Stimulated activated CD8-positive, alpha-beta memory T cell treated with anti-CD3 and anti-CD28 coated beads, Interleukin-12 subunit alpha, Interleukin-12 subunit beta, amount 100 ng/mL, for 4 hours (primary cell): ENCODE results near the gene PIAS4.

Source experiments
- DNase-seq: peaks from one replicate; pipeline ENCODE4 v3.0.0-alpha.2; 2020; ENCODE audit warnings: low read depth

The PIAS4 gene

DNA sequence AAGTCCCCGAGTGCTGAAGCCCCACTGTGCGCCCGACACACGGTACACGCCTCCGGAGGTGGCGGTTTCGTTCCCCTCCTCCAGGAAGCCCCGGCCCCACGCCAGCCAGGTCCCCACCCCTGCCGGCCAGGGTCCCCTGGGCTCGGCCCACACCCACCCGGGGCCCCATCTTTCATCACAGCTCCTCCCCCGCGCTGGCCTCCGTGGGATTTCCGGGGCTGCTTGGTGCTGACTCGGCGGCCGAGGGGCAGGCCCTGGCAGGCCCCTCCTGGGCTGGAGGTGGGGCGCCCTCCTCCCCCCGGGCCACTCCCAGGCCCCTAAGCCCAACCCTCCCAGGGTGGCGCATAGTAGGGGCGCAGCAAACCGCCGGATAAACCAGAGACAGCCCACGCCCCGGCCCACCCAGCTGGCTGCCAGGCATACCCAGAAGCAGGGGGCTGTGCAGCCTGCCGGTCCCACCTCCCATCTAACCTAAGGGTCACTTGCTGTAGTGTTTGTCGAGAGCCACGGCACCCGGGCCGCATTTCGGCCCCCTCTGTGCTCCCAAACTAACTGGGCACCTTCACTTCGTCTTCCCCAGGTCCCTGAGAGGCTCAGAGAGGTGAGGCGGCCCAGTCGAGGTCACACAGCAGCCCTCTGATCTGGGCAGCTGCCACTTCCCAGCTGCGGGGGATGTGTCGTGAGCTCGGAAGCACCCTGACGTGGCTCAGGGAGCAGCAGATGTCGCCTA, 52.5 kb downstream of the PIAS4 start:
- peak; percentile 71 for DNase-seq

DNA sequence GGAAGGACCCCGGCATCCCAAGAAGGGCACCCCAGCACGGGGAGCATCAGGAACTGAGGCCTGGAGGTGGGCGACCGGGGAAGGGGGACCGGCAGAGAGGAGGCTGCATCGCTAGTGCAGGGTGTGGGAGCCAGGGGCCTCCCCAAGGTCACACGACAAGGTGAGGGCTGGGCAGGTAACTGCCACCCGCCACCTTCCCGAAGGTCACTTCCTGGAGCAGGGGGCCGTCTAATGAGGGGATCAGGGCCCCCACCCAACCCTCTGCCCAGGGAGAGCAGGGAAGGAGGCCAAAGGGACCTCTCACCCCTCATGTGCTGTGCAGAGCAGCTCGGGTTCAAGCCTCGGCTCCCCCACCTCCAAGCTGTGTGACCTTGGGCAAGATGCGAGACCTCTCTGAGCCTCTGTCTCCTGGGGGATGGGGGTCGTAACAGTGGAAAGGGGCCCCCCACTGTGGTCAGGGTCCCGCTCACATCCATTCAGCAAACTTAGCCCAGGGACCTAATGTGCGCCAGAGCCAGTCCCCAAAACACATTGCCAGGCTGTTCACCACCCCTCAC, 53.2 kb downstream of the PIAS4 start:
- DNase-seq: no peak

DNA sequence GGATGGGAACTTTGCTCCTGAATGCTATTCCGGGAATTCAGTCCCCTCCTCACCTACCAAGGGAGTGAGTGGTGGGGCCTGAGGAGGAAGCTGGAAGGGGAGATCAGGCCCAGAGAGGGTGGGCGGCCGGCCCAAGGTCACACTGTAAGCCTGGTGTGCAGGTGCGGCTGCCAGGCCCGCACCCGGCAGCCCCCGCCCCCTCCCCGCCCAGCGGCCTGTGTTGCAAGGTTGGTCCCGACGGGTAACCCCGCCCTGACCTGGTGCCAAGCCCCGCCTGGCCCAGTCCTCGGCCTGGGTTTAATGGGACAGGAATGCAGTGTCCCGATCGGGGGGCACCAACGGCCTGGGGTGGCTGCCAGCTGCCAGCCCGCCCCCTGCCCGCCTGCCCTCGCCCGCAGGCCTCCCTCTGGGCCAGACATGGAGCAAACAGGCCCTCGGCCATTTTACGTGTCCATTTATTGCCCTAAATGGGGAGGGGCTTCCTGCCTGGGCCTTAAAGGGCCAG, 53.7 kb downstream of the PIAS4 start:
- DNase-seq: no peak

DNA sequence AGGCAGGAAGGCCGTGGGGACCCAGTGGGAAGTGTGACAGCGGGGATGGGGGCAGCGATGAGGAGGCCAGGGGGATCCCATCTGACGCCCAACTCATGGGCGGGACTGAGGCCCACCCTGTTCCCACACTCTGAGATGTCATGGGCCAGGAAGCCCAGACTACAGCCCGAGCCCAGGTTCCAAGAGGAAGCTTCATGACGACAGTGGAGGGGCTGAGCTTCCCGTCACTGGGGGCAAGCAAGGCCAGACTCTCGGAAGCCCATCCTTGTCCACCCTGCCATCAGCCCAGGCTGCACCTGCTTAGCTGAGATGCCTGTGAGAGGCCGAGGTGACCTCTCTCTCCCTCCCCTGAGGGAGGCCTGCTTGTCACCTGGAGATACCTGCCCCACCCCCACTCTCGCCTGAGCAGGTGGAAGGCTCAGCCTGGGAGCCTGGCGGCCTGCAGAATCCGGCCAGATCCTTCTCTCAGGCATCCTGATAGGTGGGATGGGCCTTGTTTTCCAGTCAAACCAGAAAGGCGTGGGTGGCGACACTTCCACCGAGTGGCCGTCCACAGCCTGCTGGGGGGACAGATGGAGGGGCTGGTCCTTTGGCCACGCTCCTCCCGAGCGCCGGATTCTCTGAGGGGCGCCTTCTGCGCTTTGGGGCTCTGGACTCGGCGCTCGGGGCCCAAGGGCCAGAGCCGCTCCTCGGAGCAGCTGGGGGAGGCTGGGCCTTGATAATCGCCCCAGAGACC, 54.3 kb downstream of the PIAS4 start:
- no peak for DNase-seq

DNA sequence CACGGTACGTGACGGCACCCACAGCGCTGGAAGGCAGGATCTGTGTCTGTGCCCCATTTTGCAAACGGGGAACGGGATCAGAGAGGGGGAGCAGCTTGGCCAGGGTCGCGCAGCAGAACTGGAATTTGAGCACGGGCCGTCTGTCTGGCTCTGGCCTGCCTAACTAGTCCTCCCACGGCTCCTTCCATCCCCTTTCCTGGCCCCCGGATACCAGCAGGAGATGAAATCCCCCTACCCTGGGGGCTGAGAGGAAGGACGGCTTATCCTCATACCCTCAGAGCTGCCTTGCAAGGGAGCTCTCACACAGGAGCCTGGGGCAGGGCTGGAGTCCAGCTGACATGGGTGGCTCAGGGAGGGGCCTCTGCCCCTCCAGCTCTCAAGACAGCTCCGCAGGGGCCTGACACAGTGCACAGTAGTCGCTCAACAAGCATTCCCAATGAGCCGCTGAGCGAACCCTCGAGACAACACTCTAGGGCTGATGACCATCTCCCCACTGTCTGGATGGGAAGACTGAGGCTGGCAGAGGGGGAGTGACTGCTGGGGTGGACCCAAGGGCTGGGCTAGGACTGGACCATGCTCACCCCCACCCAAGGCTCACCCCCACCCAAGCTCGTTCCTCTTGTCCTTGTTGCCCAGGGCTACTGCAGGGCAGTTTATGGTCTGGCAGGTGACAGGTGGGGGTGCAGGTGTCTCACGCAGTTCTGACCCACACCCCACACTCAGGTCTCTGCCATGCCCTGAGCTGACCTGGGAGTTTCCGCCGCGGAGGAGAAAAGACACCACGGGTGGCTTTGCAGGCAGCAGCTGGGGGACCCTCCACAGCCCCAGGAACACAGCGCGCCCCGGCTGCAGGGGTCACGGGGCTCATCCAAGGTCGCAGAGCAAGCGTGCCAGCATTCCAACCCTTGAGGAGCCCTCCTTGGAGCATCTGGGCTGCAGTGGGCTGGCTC, 55.2 kb downstream of the PIAS4 start:
- DNase-seq: no peak

DNA sequence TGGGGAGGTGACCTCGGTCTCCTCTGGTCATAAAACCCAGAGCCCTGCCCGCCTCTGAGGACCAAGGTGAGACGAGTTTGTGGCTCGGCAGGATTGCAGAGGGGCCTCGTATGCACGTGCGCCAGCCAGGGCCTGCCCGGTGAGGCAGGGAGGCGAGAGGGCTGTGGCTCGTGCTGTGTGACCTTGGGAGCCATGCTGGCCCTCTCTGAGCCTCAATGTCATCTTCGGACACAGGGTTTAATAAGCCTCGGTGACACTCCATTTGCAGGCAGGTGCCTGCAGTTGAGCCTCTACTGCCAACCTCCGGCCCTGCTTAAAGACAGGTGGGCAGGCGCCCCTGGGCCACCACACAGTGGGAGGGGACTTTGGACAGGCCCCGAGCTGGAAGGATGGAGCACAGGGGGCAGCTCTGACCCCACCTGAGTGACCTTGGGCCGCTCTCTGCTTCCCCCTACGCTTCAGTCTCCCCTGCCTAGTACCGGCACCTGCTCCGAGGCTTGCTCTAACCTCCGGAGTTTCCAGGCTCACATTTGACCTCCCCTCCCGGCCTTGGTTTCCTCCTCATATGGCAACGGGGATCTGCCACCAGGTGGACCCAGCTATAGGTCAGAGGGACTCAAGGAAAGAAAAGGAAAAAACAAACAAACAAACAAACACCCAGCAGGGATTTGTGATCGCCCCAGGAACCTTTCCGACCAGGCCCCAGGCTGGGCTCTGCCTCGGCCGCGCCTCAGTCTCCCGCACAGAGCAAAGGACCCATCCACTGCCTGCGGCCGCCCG, 56.0 kb downstream of the PIAS4 start:
- DNase-seq: no peak

DNA sequence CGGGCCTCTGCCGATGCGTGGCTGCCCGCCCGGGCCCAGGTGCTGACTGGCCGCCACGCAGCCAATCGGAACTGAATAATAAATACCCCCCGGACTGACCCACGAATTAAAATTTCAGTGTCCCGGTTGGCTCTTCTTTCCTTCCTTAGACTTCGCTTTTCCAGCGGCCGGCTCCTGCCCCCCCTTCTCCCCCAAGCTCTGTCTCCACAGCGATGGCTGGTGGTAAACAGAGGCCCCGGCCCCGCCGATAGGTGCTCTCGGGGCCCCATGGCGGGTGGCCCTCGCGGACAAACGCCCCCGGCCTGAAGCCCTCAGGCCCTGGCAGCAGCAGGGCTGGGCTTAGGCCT, 56.6 kb downstream of the PIAS4 start:
- no peak for DNase-seq

DNA sequence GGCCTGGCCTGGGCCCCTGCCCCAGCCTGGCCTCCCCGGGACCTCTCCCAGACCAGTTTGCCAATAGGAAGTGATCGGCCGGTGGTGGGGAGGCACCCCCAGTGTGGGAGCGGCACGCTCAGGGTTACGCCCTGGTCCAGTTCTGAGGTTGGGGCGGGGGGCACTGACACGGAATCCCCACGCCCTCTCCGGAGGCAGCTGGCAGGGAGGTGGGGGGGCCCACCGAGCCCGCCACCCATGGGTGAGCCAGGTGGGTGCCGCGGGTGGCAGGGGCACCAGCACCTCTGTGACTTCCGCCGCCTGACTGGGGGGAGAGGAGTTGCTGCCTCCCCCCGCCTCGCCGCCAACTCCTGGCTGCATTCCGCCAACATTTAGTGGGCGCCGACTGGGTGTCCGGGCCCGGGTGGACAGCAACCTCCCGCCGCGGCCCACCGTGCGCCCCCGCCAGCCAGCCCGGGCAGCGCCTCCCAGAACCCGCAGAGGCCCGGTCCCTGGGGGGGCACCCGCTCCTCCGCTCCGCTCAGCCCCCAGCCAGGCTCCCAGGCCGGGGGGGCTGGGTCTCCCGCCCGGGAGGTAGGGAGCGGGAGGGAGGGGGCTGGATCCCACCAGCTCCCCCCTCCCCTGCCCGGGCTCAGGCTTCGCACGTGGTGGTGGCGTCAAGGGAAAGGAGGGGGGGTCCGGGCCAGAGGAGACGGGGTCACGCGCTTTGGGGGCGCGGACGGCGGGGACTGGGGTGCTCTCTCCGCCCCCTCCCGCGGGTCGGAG, 57.1 kb downstream of the PIAS4 start:
- DNase-seq: peak; percentile 41

DNA sequence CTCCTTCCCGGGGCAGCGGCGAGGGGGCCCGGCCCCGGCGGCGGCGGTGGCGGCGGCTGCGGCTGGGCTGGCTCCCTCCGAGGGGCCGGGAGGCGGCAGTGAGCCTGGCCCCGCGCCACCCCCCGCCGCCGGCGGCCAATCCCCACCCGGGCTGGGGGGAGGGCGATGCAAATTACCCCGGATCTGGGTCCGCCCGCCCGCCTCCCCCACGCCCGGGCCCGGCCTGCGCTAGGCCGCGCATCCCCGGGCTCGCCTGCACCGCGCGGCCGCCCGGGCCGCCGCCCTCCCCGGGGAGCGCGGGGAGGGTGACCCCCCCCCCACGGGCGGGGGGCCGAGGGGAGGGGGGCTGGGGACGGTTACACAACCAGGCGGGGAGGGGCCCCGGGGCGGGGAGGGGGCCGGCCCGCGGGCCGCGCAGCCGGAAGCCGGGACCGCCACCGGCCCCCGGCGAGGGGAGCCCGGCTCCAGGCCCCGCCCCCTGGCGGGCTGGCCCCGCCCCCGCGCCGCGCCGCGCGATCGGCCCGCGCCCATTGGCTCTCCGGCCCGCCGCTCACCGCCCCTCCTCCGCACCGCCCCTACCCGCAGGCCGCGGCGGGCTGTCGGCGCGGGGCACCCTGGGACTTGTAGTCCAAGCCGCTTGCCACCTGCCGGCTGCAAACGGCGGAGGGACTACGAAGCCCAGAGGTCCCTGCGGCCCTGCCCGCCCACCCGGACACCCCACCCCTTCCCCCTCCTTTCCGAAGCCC, 58.1 kb downstream of the PIAS4 start:
- DNase-seq: peak; percentile 97

DNA sequence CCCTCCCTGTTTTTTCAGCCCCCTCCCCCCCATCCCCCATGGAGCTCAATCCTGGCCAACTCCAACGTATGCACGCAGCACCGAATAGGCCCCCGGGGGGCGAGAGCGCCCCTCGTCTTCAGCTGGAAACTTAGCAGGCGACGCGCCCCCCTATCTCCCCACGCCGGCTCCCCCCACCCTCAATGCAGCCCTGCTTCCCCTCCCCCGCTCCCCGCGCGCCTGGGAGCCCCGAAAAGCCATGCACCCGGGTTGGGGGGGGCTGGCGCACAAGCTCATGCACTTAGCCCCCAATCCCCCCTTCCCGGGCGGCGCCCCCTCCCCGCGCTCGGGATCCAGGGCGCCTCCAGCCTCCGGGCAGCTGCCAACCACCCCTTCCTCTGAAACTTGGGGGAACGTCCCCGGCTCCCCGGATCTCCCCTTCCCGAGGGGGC, 58.7 kb downstream of the PIAS4 start:
- DNase-seq: peak; percentile 52

DNA sequence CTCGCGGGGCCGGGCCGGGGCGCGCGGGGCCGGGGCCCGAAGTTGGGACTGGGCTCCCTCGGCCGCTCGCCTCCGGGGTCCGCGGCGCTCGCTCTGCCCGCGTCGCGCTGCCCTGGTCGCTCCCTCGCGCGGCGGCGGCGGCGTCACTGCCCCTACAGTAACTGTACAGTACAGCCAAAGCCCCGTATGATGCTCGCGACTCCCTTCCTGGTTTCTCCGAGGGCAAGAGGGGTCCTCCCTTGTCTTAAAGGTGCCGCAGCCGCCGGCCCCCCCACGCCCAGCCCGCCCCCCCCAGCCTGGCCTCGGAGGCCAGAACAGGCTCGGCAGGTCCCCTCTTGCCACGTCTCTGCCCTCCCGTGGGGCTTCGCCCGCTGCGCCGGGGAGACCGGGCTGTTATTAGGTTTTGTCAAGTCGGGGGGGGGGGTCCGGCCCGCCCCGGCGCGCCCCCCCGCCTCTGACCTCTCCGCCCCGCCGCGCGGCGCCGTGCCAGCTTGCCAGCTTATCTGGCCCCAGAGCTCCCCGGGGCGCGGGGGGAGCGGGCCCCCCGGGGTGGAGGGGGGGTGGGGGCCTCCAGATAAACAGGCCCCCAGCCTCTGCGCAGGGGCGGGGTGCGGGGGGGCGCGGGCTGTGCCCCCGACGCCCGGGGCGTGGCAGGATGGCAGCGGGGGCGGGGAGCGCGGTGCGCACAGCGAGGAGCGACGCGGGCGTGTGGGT, 59.3 kb downstream of the PIAS4 start, which contains the start of gene ZBTB7A:
TSS of gene ZBTB7A (minus strand) at position 218 of the 714 bp plus-strand sequence. CDS start 11,667 bp downstream, outside the sequence.
- DNase-seq: peak; percentile 71

DNA sequence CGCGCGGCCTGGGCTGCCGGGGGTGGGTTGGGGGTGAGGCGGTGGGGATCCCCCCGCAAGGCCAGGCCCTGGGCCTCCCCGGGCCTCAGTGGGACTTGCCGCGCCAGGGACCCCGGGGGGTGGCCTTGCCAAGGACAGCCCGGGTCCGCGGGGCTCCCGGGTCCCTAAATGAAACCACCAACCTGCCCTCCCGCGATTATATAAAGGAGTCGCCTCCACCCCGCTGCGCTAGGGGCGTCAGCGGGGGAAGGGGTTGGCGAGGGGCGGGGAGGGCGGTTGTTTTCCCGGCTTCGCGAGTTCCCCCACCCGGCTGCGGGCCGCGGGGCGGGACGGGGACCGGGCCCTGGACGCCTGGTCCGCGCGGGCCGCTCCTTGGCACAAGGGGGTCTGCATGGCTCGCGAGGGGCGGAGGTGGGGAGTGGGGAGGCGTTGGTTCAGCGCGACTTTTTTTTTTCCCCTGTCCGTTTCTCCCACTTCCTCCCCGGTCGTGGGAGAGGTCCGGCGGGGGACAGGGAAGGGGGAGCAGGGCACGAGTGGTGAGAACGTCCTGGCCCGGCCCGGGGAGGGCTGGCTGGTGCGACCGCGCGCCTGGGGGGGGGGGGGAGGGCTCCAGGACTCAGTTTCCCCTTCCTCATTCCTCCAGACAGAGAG, 60.0 kb downstream of the PIAS4 start:
- DNase-seq: no peak

DNA sequence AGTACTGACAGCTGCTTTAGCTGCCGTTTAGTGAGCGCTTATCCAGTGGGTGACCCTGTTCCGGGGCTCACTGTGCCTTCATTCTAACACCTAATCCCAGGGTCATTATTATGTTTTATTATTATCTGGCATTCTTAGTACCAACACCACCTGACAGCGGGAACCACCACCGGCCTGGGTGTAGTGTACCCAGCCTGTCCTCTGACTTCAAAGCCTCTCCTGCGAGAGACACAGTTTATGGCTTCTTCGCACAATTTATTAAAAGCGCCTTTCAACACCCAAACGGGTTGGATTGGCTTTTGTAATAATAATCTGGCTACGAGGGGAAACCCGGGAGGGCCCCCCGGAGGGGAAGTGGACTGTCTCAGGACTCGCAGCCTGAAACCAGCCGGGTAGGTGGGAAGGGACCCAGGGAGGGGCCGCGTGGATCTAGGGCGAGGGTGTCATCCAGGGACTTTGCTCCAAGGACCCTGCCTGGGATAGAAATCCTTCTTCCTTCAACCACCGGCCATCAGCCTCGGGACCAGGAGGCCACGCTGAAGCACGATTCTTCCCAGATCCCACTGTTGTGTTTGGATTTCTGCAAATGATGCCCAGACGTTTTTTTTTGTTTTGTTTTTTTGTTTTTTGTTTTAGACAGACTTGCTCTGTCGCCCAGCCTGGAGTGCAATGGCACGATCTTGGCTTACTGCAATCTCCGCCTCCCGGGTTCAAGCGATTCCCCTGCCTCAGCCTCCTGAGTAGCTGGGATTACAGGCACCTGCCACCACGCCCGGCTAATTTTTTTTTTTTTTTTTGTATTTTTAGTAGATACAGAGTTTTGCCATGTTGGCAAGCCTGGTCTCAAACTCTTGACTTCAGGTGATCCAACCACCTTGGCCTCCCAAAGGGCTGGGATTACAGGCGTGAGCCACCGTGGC, 60.8 kb downstream of the PIAS4 start:
- no peak for DNase-seq

DNA sequence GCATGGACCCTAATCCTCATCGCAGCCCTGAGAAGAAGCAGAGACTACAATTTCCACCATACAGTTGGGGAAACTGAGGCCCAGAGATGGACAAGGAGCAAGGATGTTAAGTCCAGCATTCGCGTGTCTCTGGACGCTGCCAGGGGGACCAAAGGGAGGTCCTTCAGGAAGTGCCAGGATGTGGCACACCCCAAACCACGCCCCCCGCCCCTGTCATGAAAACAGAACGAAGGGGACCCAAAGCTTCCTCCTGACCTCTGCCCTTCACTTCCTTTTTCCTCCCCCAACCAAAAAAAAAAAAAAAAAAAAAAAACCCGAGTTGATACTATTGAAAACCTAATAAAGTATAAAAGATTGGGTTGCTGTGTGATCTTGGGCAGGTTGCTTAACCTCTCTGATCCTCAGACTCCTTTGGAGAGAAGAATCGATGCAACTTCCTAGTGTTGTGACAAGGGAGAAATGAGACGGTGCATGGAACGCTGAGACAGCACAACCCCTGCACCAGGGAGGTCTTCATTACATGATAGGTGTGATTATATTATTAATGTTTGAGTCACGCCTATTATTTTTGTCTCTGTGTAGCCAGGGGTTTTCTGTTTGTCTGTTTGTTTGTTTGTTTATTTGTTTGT, 61.9 kb downstream of the PIAS4 start:
- no peak for DNase-seq

DNA sequence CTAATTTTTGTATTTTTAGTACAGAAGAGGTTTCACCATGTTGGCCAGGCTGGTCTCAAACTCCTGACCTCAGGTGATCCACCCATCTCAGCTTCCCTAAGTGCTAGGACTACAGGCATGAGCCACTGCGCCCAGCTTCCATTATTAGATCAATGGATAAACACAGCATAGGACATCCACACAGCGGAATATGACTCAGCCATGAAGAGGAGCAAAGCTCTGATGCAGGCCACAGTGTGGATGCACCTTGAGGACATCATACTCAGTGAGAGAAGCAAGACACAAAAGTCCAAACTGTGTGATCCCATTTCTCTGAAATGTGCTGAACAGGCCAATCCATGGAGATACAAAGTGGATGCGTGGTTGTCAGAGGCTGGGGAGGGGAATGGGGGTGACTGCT, 64.1 kb downstream of the PIAS4 start:
- DNase-seq: no peak

DNA sequence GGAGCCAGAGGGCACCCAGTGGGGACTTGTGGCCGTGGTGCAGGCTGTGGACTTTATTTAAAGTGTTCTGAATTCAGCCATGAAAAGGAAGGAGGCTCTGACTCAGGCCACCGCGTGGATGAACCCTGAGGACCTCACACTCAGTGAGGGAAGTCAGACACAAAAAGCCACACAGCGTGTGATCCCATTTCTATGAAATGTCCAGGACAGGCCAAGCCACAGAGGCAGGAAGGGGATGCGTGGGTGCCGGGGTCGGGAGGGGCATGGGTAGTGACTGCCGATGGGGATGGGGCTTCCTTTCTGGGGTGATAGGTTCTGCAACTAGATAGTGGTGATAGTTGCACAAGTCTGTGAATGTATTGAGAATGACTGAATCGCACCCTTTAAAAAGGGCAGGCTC, 67.8 kb downstream of the PIAS4 start:
- DNase-seq: no peak

DNA sequence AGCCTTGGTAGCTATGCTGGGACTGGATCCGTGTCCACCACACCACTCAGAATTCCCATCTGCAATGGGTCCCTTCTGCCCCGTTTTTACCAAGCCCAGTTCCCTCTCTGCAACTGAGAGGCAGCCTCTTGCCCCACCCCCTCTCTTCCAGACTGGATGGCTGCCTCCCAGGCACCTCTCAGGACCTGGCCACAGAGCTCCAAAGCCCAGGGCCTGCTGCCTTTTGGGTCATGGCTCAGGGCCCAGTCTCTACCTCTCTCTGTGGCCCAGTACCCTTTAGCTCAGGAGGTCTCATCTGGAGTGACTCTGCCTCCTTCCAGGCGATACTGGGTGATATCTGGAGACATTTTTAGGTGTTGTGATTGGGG, 69.5 kb downstream of the PIAS4 start:
- DNase-seq: no peak
